GM19463 (cell line): ENCODE data around the gene ARSJ.

Experiments used
- ATAC-seq: cut with Tn5 transposase; IDR thresholded peaks from one replicate; pipeline ENCODE4 v1.9.1; 2021; ENCODE audit warnings: mild to moderate bottlenecking, moderate library complexity; ENCODE audit not compliant: unreplicated experiment

ARSJ gene

GRCh38 chr4:113990886-113991285 lies 11.4 kb upstream of the ARSJ start:
- ATAC-seq, result no peak

- no peak for ATAC-seq
These were observed 8.0 kb upstream of the ARSJ start for GRCh38 chr4:113987382-113987941.

DNA sequence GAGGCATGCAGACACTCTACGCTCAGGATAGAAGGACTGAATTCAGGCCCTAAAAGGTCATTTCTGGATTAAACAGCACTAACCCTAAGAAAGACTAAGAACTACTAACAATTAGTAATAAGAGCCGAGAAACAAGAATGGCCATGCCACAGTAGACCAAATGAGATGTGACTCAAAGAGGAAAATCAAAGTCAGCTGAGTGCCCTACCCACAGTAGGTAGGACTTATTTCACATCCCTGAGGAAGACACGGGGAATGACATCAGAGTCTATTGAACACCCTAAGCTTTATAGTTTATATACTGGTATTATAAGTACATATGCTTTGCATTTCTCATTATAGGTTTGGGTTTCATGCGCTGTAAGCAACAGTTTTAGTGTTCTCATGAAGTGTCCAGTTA lies 2.7 kb upstream of the ARSJ start:
- ATAC-seq, result no peak

GRCh38 chr4:113981591-113981990 lies 2.1 kb upstream of the ARSJ start:
- ATAC-seq, result no peak

GRCh38 chr4:113979905-113980615 lies 613 bp upstream of the ARSJ start:
- no peak for ATAC-seq

GRCh38 chr4:113978561-113979147 lies 793 bp downstream of the ARSJ start:
- no peak for ATAC-seq

DNA sequence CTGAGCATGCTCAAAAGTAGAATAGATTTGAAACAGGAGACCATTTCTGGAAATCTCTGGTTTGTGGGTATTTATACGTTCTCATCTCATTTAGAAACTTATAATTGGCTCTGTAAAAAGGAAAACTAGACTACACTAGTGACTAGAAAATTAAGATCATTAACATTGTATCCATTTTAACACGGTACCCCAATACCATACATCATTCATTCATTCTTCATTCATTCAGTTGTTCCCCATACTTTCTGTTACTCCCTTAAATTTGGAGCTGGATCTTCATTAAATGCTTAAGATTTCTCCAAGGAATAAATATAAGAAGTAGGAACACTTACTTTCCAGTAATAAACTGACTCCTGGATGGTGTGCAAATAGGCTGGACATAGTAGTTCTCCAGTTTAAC lies 1.3 kb downstream of the ARSJ start:
- ATAC-seq, result no peak

- ATAC-seq, result no peak
These were observed 2.0 kb downstream of the ARSJ start for GRCh38 chr4:113977526-113977855.

GRCh38 chr4:113976741-113977525 lies 2.5 kb downstream of the ARSJ start:
- no peak for ATAC-seq

- ATAC-seq, result no peak
These were observed 3.9 kb downstream of the ARSJ start for GRCh38 chr4:113975578-113975977.

DNA sequence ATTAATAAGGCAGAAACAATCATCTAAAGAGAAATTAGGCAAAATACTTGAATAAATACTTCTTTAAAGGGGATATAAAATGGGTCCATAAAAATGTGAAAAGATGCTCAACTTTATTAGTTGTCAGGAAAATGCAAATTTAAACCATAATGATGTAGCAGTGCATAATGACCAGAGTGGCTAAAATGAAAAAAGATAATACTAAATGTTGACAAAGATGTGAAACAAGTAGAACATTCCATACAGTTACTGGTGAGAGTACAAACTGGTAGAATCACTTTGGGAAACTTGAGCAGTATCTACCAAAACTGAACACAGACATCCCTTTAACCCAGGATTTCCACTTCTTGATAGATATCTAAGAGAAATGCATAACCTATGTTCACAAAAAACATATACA lies 5.0 kb downstream of the ARSJ start:
- no peak for ATAC-seq

DNA sequence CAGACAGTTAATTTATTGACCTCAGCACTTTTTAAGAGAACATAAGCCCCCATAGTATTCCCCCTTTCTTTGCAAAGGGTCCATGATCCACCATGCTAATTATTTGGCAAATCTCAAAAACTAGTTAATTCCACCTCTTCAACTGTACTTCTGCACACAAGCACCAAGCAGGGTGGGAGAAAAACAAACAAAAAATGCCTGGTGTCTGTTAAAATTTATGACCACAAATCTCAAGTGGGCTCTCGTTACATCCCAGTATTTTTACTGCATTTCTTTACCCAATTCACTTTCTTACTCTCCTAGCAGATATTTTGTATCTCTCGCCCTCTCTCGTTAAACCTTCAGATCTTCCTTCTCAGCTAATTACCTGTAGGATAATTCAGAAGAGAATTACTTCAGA lies 6.1 kb downstream of the ARSJ start:
- no peak for ATAC-seq

GRCh38 chr4:113972781-113973180 lies 6.7 kb downstream of the ARSJ start:
- no peak for ATAC-seq

DNA sequence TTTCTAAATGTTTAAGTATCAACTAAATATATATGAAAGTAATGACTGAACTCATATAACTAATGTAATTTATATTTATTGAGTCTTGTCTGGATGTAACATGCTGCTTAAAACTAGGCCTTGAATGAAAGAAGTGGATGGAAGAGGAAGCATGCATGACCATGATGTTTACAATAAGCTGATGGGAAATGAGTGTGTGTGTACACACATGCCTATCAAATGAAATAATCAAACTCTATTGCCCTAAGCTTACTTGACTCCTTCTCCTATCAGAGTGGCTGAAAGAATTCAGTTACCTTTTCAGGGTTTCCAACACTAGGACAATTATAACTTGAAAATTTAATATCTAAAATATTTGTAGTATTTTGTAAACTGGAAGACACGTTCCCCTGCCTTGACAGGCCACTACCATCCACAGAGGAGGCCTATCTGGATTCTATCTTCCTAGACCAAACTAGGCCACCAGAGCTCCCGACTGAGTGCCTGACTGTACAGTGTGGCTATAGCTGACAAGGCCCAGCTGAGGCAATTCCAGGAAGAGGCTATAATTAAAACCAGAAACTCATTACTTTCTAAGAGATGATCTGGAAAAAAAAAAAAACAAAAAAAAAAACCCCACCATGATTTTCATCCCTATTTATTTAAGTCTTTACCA lies 7.6 kb downstream of the ARSJ start:
- no peak for ATAC-seq

DNA sequence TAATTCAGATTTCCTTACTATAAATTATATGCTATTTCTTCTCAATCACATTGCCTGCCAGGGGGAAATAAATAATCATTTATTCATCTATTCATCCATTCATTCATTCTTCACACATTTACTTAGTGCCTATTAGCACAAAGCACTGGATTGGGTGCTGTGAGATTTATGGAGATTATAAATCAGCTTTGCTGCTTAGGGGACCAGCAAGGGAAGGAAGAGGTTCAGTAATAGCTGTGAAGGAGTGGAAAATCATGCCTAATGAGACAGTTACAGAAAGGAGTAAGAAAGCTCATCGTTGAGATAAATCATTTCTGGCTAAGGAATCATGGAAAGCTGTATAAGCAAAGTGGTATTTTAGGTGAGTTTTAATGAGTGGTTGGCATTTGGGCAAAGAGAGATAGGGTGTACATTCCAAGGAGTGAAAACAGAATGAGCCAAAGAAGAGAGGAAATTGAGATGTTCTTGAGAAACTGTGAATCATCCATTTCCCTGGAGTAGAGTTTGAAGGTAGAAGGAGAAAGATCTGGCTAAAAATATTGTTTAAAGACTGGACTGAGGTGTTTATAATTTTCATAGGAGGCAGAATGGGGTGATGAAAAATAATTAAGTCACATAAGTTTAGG lies 9.6 kb downstream of the ARSJ start:
- no peak for ATAC-seq

DNA sequence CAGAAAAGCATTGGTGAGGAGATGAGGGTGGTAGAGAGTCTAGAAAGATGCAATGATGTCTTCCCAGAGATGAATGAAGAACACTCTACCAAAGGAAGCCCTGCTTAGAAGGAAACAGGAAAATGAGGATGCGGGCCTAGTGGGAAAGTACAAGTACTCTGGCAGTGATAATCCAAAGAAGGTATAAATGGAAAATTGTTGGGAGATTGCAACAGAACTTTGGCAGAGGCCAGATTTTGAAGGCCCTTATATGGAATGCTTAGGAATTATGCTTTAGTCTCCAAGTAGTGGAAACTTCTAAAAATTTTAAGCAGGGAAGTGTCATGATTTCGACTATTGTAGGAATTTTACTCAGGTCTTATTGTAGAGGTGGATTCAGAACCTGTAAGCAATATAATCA lies 11.0 kb downstream of the ARSJ start:
- ATAC-seq, result no peak

- no peak for ATAC-seq
These were observed 11.8 kb downstream of the ARSJ start for GRCh38 chr4:113967687-113968086.

DNA sequence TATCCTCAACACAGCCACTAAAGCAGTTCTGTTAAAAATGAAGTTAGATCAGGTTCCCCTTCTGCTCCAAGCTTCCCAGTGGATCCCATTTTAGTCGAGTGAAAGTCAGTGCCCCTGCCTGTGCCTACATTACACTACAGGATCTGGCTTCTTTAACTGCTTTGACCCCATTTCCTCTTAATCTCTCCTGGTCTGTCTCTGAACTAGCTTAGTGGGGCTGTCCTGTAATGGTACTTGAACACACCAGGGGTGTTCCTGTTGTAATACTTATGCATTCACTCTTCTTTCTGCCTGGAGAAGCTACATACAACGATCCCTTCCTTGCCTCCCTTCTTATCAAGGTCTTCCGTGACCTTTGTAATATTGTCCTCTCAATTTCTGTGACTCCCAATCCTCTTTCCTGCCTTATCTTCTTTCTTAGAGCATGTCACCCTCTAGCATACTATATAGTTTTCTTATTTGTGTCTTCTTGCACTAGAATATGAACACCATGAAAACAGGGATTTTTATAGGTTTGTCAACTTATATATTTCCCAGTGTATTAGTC lies 16.7 kb downstream of the ARSJ start:
- ATAC-seq, result no peak

- no peak for ATAC-seq
These were observed 17.5 kb downstream of the ARSJ start for GRCh38 chr4:113962016-113962347.

DNA sequence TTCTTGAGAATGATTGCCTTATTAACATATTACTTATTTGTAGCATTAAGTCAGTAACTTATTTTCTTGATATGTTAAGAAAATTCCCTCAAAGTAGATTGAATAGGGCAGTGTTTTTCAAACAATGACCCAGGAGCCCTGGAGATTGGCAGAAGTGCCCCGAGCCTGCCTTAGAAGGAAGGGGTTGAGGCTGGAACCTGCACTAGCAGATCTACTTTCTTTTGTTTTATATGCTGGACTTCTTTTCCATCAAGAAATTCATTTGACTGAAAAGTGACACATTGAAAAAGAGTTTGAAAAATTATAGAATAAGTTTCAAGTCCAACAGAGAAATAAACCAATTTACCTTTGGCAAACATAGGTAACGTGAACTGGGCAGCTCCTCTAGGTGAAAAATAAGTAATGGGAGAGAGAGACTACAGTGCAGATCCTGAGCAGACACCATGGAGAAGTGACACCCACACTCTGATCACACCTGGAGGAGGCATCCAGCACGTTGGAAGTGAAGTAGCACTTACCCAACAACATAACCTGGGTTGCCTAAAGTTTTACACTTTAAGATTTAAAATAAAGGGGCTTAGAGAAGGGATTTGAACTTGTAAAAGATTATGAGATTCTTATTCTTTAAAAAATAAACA lies 18.6 kb downstream of the ARSJ start:
- ATAC-seq, result no peak
